ENCODE measurements around the gene FBXL7.

DNA sequence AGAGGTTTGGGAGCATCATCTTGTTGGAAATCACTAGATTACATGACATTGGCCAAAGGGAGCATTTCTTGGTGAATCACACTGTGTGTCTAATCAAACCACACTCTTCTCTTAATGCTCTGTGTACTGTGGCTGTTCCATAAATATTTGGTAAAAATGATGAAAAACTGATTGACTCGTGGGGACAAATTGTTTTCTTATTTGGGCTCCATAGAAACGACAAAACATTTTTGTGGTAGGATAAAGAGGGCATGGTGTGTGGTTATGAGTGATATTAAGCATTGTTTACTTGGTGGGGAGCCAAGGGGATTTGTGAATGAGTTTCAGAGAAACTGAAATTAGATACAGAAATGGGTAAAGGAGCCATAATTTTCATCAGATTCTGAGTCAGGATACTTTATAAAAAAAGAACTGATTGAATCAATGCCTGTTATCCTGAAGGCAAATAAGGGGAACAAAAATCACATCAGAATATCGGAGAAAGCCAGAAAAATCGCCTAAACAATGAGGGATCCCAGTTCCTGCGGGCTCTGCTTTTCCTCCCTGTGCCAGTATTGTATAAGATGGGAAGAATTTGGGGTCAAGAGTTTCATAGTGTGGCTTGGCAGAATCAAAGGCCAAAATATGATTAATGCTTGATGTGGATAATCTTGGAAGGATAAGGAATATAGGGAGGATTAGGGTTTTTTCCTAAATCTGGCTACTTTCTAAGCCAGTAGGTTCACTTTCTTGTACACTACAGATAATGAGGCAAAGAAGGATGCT, 33.3 kb downstream of the FBXL7 start:
- TF ChIP-seq CTCF (IDR thresholded peaks at IDR 0.05; ENCODE audit: insufficient read depth, low read length, poor library complexity, severe bottlenecking) (no peak), EZH2phosphoT487 (conservative IDR thresholded peaks at IDR 0.05; ENCODE audit: low read length) (no peak)
